Left ventricle myocardium inferior (tissue), 1 donor: ENCODE results near the gene ARHGEF6. TPM values are rescaled to one million over a fixed set of nuclear protein-coding genes. Genes with fewer than 3 reads are reported as not detected.

ENCODE experiments used
- DNase-seq: peaks from one replicate; pipeline ENCODE4 v3.0.0-alpha.2; 2020
- H3K27ac ChIP-seq: fragments of 200-600 bp; replicated peaks from 2 replicates; pipeline ENCODE4 v1.8.0; 2021
- H3K27me3 ChIP-seq: fragments of 200-600 bp; 2 replicates; pipeline ENCODE4 v1.8.0; 2021; ENCODE audit warnings: low read depth
- H3K36me3 ChIP-seq: fragments of 200-600 bp; 2 replicates; pipeline ENCODE4 v1.8.0; 2021
- H3K4me1 ChIP-seq: fragments of 200-600 bp; 2 replicates; pipeline ENCODE4 v1.8.0; 2021
- H3K4me3 ChIP-seq: fragments of 200-600 bp; 2 replicates; pipeline ENCODE4 v1.8.0; 2021; ENCODE audit warnings: mild to moderate bottlenecking, moderate library complexity
- H3K9me3 ChIP-seq: fragments of 200-600 bp; replicated peaks from 2 replicates; pipeline ENCODE4 v1.8.0; 2021
- CTCF ChIP-seq: fragments of 200-600 bp; IDR thresholded peaks from 2 replicates; pipeline ENCODE4 v1.8.0; 2021; ENCODE audit warnings: antibody characterized with exemption, mild to moderate bottlenecking, borderline replicate concordance
- intact Hi-C: fragments of 100-400 bp; cut with micrococcal nuclease; formaldehyde crosslinking; loops from one replicate; pipeline ENCODE4 v1.11.0; 2022
- total RNA-seq: library from RNA; stranded (reverse); fragmentation: NEBNext Ultra II Directional; extraction: Animal tissue kit (Norgen Biotek cat#: 25700); gene quantifications from one replicate; pipeline ENCODE4 v1.2.1, GENCODE V29; 2021
- donor health status: DM: no; HTN: yes; CAD: no; lungs with severe emphysema.

The ARHGEF6 gene
- total RNA-seq, 1 donor from 2014 or later: 54.9 TPM

GRCh38 chrX:136639506-136640176 lies 141.1 kb downstream of the ARHGEF6 start:
- Histone ChIP-seq H3K36me3 (no peaks in the 10 kb centered on the region), H3K9me3 (no peaks in the 10 kb centered on the region), H3K27me3 (no peaks in the 10 kb centered on the region), H3K4me3 (no peak overlapping the region), H3K27ac (no peak overlapping the region), H3K4me1 (no peaks in the 10 kb centered on the region)
- DNase-seq: no peak
- intact Hi-C loops: no loop called here
- no peak for TF ChIP-seq CTCF

GRCh38 chrX:136636121-136636520 lies 144.6 kb downstream of the ARHGEF6 start:
- Histone ChIP-seq H3K27me3 (no peaks in the 10 kb centered on the region), H3K27ac (no peak overlapping the region), H3K36me3 (no peaks in the 10 kb centered on the region), H3K4me3 (no peak overlapping the region), H3K4me1 (no peaks in the 10 kb centered on the region), H3K9me3 (no peaks in the 10 kb centered on the region)
- no peak for DNase-seq
- intact Hi-C loops: no loop called here
- no peak for TF ChIP-seq CTCF

- H3K4me3 ChIP-seq: no peak overlapping the region
- no peaks in the 10 kb centered on the region for H3K27me3 ChIP-seq
- no peaks in the 10 kb centered on the region for H3K4me1 ChIP-seq
- no peak for DNase-seq
- TF ChIP-seq CTCF: no peak
- H3K36me3 ChIP-seq: no peaks in the 10 kb centered on the region
- intact Hi-C loops: no loop called here
- no peak overlapping the region for H3K27ac ChIP-seq
- H3K9me3 ChIP-seq: no peaks in the 10 kb centered on the region
These were observed 145.5 kb downstream of the ARHGEF6 start for GRCh38 chrX:136635235-136635634.

GRCh38 chrX:136630881-136631280 lies 149.9 kb downstream of the ARHGEF6 start:
- no peak for TF ChIP-seq CTCF
- no peaks in the 10 kb centered on the region for H3K4me1 ChIP-seq
- no peak for DNase-seq
- H3K4me3 ChIP-seq: no peak overlapping the region
- H3K9me3 ChIP-seq: no peaks in the 10 kb centered on the region
- intact Hi-C loops: no loop called here
- H3K27ac ChIP-seq: no peak overlapping the region
- no peaks in the 10 kb centered on the region for H3K36me3 ChIP-seq
- no peaks in the 10 kb centered on the region for H3K27me3 ChIP-seq

GRCh38 chrX:136629084-136629750 lies 151.5 kb downstream of the ARHGEF6 start:
- intact Hi-C loops: no loop called here
- no peaks in the 10 kb centered on the region for H3K36me3 ChIP-seq
- no peak overlapping the region for H3K27ac ChIP-seq

More at GRCh38 chrX:136629084-136629750, 151.5 kb downstream of the ARHGEF6 start:
- Histone ChIP-seq H3K27me3 (no peaks in the 10 kb centered on the region), H3K4me1 (no peaks in the 10 kb centered on the region), H3K4me3 (no peak overlapping the region), H3K9me3 (no peaks in the 10 kb centered on the region)
- DNase-seq: no peak
- no peak for TF ChIP-seq CTCF
